Mononuclear cell (primary cell): ENCODE results near the gene TMUB1. TPM values are rescaled to one million over a fixed set of nuclear protein-coding genes. Genes with fewer than 3 reads are reported as not detected.

Experiments
- H3K27me3 ChIP-seq: 2 replicates; pipeline ENCODE4 v1.6.0; 2011; ENCODE audit warnings: low read length, control low read depth; ENCODE audit not compliant: insufficient read depth
- H3K4me1 ChIP-seq: 2 replicates; pipeline ENCODE4 v1.5.1; 2011; ENCODE audit warnings: mild to moderate bottlenecking, low read length, control low read depth; ENCODE audit not compliant: insufficient read depth
- H3K4me3 ChIP-seq: 2 replicates; pipeline ENCODE4 v1.5.1; 2011; ENCODE audit warnings: mild to moderate bottlenecking, low read length, moderate library complexity
- H3K9me3 ChIP-seq: 2 replicates; pipeline ENCODE4 v1.5.1; 2011; ENCODE audit warnings: low read depth, mild to moderate bottlenecking, control low read depth, low read length
- total RNA-seq: library from RNA; depleted of rRNA; stranded (reverse); fragments of >200 nt; gene quantifications from one replicate; pipeline ENCODE4 v1.2.3, GENCODE V29; 2012

TMUB1 gene
- total RNA-seq, 1 donor, result 20.0 TPM

DNA sequence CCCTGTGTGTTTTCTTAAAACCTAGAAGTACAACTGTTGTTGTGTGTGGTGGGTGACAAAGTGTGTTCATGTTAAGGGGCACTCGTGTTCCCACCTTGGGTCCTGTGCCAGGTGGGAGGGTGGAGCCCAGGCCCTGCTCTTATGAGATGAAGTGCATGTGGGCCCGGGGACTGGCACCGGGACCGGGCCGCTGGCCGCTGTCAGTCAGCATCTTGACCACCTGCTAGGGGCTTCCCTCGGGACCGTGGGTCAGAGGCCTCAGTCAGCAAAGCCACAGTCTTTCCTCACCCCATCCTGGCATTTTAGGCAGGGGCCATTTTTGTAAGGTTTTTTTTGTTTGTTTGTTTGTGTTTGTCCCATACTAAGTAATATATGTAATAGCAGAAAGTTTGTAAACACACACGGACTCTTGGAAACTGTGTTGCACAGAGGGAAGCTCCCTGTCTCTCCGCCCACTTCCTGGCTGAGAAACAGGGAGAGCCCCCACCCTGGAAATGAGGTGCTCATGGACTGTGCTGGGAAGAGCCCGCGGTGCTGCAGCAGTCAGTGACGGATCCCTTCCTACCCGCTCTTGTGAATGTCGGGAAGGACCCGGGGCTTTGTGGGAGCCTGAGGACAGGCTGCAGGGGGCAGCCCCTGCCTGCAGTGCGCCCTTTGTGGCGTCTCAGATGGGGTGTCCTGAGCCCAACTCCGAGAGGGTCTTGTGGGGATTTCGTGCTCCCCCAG, 16.4 kb upstream of the TMUB1 start:
- H3K4me1 ChIP-seq, result no peaks in the 10 kb centered on the region
- no peak overlapping the region for H3K4me3 ChIP-seq

DNA sequence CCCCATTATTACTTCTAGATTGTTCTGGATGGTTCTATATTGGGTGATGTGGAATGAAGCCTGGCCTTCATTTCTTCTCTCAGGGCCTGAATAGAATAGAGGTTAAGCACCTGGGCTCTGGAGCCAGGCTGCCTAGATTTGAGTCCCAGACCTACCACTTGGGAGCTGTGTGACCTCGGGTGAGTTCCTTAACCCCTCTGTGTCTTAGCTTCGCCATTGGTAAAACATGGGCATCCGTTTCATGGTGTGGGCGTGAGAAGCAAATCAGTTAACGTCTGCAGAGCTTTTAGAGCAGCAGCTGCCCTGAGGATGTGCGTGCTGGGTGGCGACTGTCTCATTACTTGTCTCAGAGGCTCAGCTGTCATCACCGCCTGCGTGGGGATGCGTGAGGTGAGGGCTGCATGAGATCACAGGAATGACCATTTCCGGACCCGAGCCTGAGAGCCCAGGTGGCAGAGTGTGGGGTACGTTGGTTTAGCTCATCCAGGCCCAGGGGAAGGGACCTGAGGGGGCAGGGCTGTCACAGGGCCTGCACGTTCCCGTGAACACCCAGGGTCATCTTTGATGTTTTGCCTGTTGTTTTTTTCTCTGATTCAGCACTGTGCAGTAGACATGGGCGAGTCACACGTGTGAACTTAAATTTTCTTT, 12.7 kb upstream of the TMUB1 start:
- Histone ChIP-seq H3K4me3 (no peak overlapping the region), H3K9me3 (no peaks in the 10 kb centered on the region), H3K27me3 (no peaks in the 10 kb centered on the region), H3K4me1 (no peaks in the 10 kb centered on the region)

More for the DNA sequence above, 16.4 kb upstream of the TMUB1 start:
- Histone ChIP-seq H3K9me3 (no peaks in the 10 kb centered on the region), H3K27me3 (no peaks in the 10 kb centered on the region)

GRCh38 chr7:151095123-151095797, 12.0 kb upstream of the TMUB1 start:
- Histone ChIP-seq H3K9me3 (no peaks in the 10 kb centered on the region), H3K4me1 (peaks cover 1% of the 10 kb centered on the region), H3K27me3 (no peaks in the 10 kb centered on the region), H3K4me3 (no peak overlapping the region)

- Histone ChIP-seq H3K27me3 (no peaks in the 10 kb centered on the region), H3K4me1 (peaks cover 7% of the 10 kb centered on the region), H3K9me3 (no peaks in the 10 kb centered on the region), H3K4me3 (no peak overlapping the region)
Measured at GRCh38 chr7:151094675-151095074, 11.4 kb upstream of the TMUB1 start.

DNA sequence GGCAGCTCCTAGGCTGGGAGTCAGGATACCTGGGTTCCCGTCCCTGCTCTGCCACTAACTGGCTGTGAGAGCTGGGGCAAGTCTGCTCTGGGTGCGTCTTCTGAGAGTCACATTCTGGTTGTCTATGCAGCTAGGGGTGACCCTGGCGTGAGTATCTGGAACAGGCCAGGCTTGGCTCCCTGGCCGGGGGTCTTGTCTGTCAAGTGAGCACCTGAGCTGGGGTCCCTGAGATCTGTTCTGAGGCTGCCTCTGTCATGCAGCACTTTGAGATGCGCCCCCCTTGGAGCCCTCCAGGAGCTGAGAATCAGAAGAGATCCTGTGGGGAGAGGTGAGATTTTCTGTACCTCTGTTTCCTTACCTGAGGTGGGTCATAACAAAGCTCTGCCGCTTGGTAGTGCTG, 10.5 kb upstream of the TMUB1 start:
- Histone ChIP-seq H3K9me3 (no peaks in the 10 kb centered on the region), H3K4me3 (no peak overlapping the region), H3K4me1 (peaks cover 16% of the 10 kb centered on the region), H3K27me3 (no peaks in the 10 kb centered on the region)

DNA sequence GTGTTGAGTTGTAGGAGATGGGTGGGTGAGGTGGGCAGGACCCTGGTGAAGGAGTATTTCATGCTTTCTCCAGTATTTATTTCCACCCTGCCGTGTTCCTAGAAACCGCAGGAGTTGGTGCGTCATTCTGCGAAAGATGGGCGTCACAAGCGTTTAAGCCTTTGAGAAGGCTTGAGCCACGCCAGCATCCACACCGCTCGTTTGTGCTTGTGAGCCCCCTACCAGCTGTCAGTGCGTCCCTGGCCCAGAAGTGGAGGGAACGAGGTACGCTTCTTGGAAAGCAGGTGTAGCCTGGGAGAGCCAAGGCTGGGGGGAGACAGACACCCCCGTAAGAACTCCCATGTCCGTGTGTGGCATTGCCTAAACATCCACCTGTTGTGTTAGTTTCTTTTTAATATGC, 8.7 kb upstream of the TMUB1 start:
- peaks cover 34% of the 10 kb centered on the region for H3K4me1 ChIP-seq
- H3K9me3 ChIP-seq, result no peaks in the 10 kb centered on the region

DNA sequence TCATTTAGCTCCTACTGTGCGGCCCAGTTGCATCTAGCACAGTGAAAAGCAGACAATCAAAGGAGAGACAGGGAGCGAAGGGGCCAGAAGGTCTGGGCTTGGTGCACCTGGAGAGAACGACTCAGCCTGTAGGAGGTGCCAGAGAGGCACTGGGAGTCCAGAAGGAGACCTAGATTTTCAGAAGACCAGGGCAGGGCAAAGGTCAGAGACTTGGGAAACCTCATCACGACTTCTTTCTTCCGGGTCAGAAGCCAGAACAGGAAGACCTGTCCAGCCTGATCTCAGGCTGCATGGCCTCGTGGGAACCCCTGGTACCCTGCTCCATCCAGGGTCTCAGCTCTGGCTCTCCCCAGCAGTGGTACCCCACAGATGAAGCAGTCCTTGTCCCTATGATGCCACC, 8.1 kb upstream of the TMUB1 start:
- H3K4me3 ChIP-seq, result no peak overlapping the region
- no peaks in the 10 kb centered on the region for H3K9me3 ChIP-seq
- H3K27me3 ChIP-seq, result no peaks in the 10 kb centered on the region
- H3K4me1 ChIP-seq, result peaks cover 35% of the 10 kb centered on the region

More for the DNA sequence above, 8.7 kb upstream of the TMUB1 start:
- Histone ChIP-seq H3K27me3 (no peaks in the 10 kb centered on the region), H3K4me3 (no peak overlapping the region)

DNA sequence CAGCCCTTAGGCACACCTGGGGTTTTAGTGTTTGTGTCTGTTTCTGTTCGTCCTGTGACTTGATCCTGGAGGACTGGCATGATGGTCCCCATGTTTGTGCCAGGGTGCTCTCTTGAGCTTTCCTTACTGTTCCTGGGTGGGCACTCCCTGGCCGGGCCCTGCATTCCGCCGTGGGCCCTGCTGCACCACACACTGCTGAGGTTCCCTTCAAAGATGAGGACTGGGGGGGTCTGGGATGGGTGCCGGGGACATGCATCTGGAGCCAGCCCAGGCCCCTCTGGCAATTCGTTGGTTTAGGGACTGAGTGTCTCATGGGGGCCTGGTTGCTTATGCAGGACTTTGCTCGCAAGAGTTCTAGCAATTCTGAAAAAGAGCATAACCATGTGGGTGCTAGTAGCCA, 7.7 kb upstream of the TMUB1 start:
- Histone ChIP-seq H3K9me3 (no peaks in the 10 kb centered on the region), H3K4me1 (peaks cover 36% of the 10 kb centered on the region), H3K4me3 (no peak overlapping the region), H3K27me3 (no peaks in the 10 kb centered on the region)

- no peak overlapping the region for H3K4me3 ChIP-seq
- peaks cover 44% of the 10 kb centered on the region for H3K4me1 ChIP-seq
- H3K27me3 ChIP-seq, result peaks cover 5% of the 10 kb centered on the region
- no peaks in the 10 kb centered on the region for H3K9me3 ChIP-seq
Measured at GRCh38 chr7:151089893-151090730, 6.8 kb upstream of the TMUB1 start.

GRCh38 chr7:151088856-151089699, 5.8 kb upstream of the TMUB1 start:
- Histone ChIP-seq H3K4me3 (peak overlapping the region; percentile 8), H3K27me3 (peaks cover 6% of the 10 kb centered on the region), H3K9me3 (no peaks in the 10 kb centered on the region), H3K4me1 (peaks cover 45% of the 10 kb centered on the region)

- H3K27me3 ChIP-seq, result peaks cover 6% of the 10 kb centered on the region
- no peaks in the 10 kb centered on the region for H3K9me3 ChIP-seq
- H3K4me1 ChIP-seq, result peaks cover 52% of the 10 kb centered on the region
- H3K4me3 ChIP-seq, result peak overlapping the region; percentile 55
Measured at GRCh38 chr7:151088019-151088855, 4.9 kb upstream of the TMUB1 start.

- peaks cover 56% of the 10 kb centered on the region for H3K4me1 ChIP-seq
Measured at GRCh38 chr7:151087245-151088018, 4.1 kb upstream of the TMUB1 start.

DNA sequence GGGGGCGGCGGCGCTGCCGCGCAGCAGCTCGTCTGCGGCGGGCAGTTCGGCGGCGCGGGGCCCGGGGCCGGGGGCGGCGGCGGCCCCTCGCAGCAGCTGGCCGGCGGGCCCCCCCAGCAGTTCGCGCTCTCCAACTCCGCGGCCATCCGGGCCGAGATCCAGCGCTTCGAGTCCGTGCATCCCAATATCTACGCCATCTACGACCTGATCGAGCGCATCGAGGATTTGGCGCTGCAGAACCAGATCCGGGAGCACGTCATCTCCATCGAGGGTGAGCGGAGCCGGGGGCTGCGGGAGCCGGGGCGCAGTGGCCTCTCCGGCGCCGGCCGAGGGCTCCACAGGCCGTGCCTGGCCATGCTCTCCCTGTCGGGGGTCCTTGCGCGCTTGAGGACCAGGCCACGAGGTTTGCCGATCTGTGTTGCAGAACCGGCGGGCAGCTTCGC, 3.5 kb upstream of the TMUB1 start:
- Histone ChIP-seq H3K4me1 (peaks cover 62% of the 10 kb centered on the region), H3K9me3 (no peaks in the 10 kb centered on the region), H3K27me3 (peaks cover 6% of the 10 kb centered on the region), H3K4me3 (peak overlapping the region; percentile 55)

More at GRCh38 chr7:151087245-151088018, 4.1 kb upstream of the TMUB1 start:
- Histone ChIP-seq H3K4me3 (peak overlapping the region; percentile 55), H3K27me3 (peaks cover 6% of the 10 kb centered on the region), H3K9me3 (no peaks in the 10 kb centered on the region)
